Neutrophil (primary cell): ENCODE measurements around the gene PEX11B.
A peak's percentile ranks its signal among the peaks of the same experiment; 100 is the strongest.

Experiments
- H3K27ac ChIP-seq: fragments of 200-600 bp; sonication (generic); 2 replicates; pipeline ENCODE4 v1.5.1; 2016; ENCODE audit warnings: mild to moderate bottlenecking, moderate library complexity
- H3K27me3 ChIP-seq: fragments of 200-600 bp; sonication (generic); 2 replicates; pipeline ENCODE4 v1.6.0; 2016; ENCODE audit warnings: mild to moderate bottlenecking
- H3K36me3 ChIP-seq: fragments of 200-600 bp; sonication (generic); 2 replicates; pipeline ENCODE4 v1.5.1; 2017
- H3K4me1 ChIP-seq, 2 experiments: fragments of 200-600 bp in 1 of 2; sonication (generic) in 1 of 2; 1 replicate in 1 of 2; 2 replicates in 1 of 2; pipeline versions ENCODE4 v1.5.1 to v1.6.1; 2013 to 2016; ENCODE audit warnings: low read depth in 1 of 2, low read length in 1 of 2, mild to moderate bottlenecking in 1 of 2, moderate library complexity in 1 of 2; ENCODE audit not compliant: control insufficient read depth in 1 of 2, insufficient read depth in 1 of 2
- H3K4me3 ChIP-seq, 2 experiments: fragments of 200-600 bp in 1 of 2; sonication (generic) in 1 of 2; 1 replicate in 1 of 2; 2 replicates in 1 of 2; pipeline ENCODE4 v1.5.1; 2013 to 2016; ENCODE audit warnings: low read depth in 1 of 2, low read length in 1 of 2, mild to moderate bottlenecking in 1 of 2, moderate library complexity in 1 of 2
- H3K9me3 ChIP-seq: fragments of 200-600 bp; sonication (generic); 2 replicates; pipeline ENCODE4 v1.5.1; 2016
- CTCF ChIP-seq: fragments of 200-600 bp; sonication (generic); IDR thresholded peaks from 2 replicates; pipeline ENCODE4 v1.5.1; 2016; ENCODE audit warnings: antibody characterized with exemption

The PEX11B gene

GRCh38 chr1:145891143-145891542 lies 27.4 kb downstream of the PEX11B start:
- Histone ChIP-seq H3K27ac (no peak overlapping the region), H3K4me3 (no peak overlapping the region), H3K4me1 (peaks cover 3 to 7% of the 10 kb centered on the region in 2 experiments), H3K36me3 (no peaks in the 10 kb centered on the region), H3K27me3 (no peaks in the 10 kb centered on the region), H3K9me3 (no peaks in the 10 kb centered on the region)
- TF ChIP-seq CTCF, result no peak

- Histone ChIP-seq H3K27me3 (peaks cover 9% of the 10 kb centered on the region), H3K9me3 (no peaks in the 10 kb centered on the region), H3K27ac (no peak overlapping the region), H3K36me3 (no peaks in the 10 kb centered on the region), H3K4me1 (peaks cover 10 to 20% of the 10 kb centered on the region in 2 experiments), H3K4me3 (no peak overlapping the region)
- no peak for TF ChIP-seq CTCF
These were observed 28.8 kb downstream of the PEX11B start for GRCh38 chr1:145889722-145890121.

GRCh38 chr1:145887631-145888030 lies 30.9 kb downstream of the PEX11B start:
- Histone ChIP-seq H3K4me1 (peaks cover 10 to 20% of the 10 kb centered on the region in 2 experiments), H3K4me3 (no peak overlapping the region)
- TF ChIP-seq CTCF, result no peak

GRCh38 chr1:145886816-145887215 lies 31.7 kb downstream of the PEX11B start:
- Histone ChIP-seq H3K36me3 (no peaks in the 10 kb centered on the region), H3K9me3 (no peaks in the 10 kb centered on the region), H3K27ac (no peak overlapping the region), H3K27me3 (peaks cover 26% of the 10 kb centered on the region), H3K4me3 (no peak overlapping the region), H3K4me1 (peaks cover 10 to 16% of the 10 kb centered on the region in 2 experiments)
- TF ChIP-seq CTCF, result no peak

More at GRCh38 chr1:145887631-145888030, 30.9 kb downstream of the PEX11B start:
- H3K9me3 ChIP-seq, result no peaks in the 10 kb centered on the region
- no peaks in the 10 kb centered on the region for H3K36me3 ChIP-seq
- H3K27me3 ChIP-seq, result peaks cover 26% of the 10 kb centered on the region
- H3K27ac ChIP-seq, result no peak overlapping the region

GRCh38 chr1:145886390-145886789 lies 32.1 kb downstream of the PEX11B start:
- H3K27me3 ChIP-seq, result peaks cover 26% of the 10 kb centered on the region
- peaks cover 10 to 16% of the 10 kb centered on the region in 2 experiments for H3K4me1 ChIP-seq
- H3K4me3 ChIP-seq, result peak overlapping the region; percentile 80 to 88
- no peaks in the 10 kb centered on the region for H3K36me3 ChIP-seq
- no peak for TF ChIP-seq CTCF
- no peak overlapping the region for H3K27ac ChIP-seq
- no peaks in the 10 kb centered on the region for H3K9me3 ChIP-seq
